ENCODE results near the gene SMLR1. TPM values are rescaled to one million over a fixed set of nuclear protein-coding genes. Genes with fewer than 3 reads are reported as not detected.
"Not testable (repeated sequence)": the region's sequence is repeated elsewhere in the genome, so short reads cannot be mapped to it uniquely, and the experiment has no call there.

The SMLR1 gene
- total RNA-seq (2014; rRNA removed; shearing (Covaris generic)) = not detected in 2 replicates
- polyA plus RNA-seq (2014; cell fraction: nucleus; rRNA removed) = not detected in 2 replicates

GRCh38 chr6:130827247-130828149 is at the start of gene SMLR1:
Gene SMLR1 (plus strand): TSS chr6:130827406. CDS start chr6:130827414, 8 bp downstream.
- no peak for DNase-seq (ENCODE audit: extremely low read depth, low read depth)

GRCh38 chr6:130778946-130779657 is 48.1 kb upstream of the SMLR1 start:
- no peak for DNase-seq (ENCODE audit: extremely low read depth, low read depth)

- no peak for DNase-seq (ENCODE audit: extremely low read depth, low read depth)
These were observed 47.6 kb upstream of the SMLR1 start for GRCh38 chr6:130779658-130780033.

GRCh38 chr6:130780122-130780521 is 47.1 kb upstream of the SMLR1 start:
- no peak for DNase-seq (ENCODE audit: extremely low read depth, low read depth)

- DNase-seq (ENCODE audit: extremely low read depth, low read depth) = no peak
These were observed 45.6 kb upstream of the SMLR1 start for GRCh38 chr6:130781557-130781956.

- DNase-seq (ENCODE audit: extremely low read depth, low read depth) = no peak
These were observed 43.6 kb upstream of the SMLR1 start for GRCh38 chr6:130783416-130784107.

- no peak for DNase-seq (ENCODE audit: extremely low read depth, low read depth)
These were observed 39.3 kb upstream of the SMLR1 start for GRCh38 chr6:130787726-130788500.

GRCh38 chr6:130788954-130789353 is 38.3 kb upstream of the SMLR1 start:
- no peak for DNase-seq (ENCODE audit: extremely low read depth, low read depth)

- DNase-seq (ENCODE audit: extremely low read depth, low read depth) = no peak
These were observed 33.1 kb upstream of the SMLR1 start for GRCh38 chr6:130794010-130794697.

GRCh38 chr6:130794738-130795137 is 32.5 kb upstream of the SMLR1 start:
- no peak for DNase-seq (ENCODE audit: extremely low read depth, low read depth)

GRCh38 chr6:130796313-130796905 is 30.8 kb upstream of the SMLR1 start:
- peak; percentile 16 for DNase-seq (ENCODE audit: extremely low read depth, low read depth)

GRCh38 chr6:130797061-130797460 is 30.1 kb upstream of the SMLR1 start:
- DNase-seq (ENCODE audit: extremely low read depth, low read depth) = no peak

GRCh38 chr6:130801368-130801767 is 25.8 kb upstream of the SMLR1 start:
- not testable (repeated sequence) for DNase-seq (ENCODE audit: extremely low read depth, low read depth)

- DNase-seq (ENCODE audit: extremely low read depth, low read depth) = no peak
These were observed 16.7 kb upstream of the SMLR1 start for GRCh38 chr6:130810307-130811030.

- no peak for DNase-seq (ENCODE audit: extremely low read depth, low read depth)
These were observed 15.3 kb upstream of the SMLR1 start for GRCh38 chr6:130811932-130812331.

- no peak for DNase-seq (ENCODE audit: extremely low read depth, low read depth)
These were observed 12.7 kb upstream of the SMLR1 start for GRCh38 chr6:130814506-130814905.

- no peak for DNase-seq (ENCODE audit: extremely low read depth, low read depth)
These were observed 11.8 kb upstream of the SMLR1 start for GRCh38 chr6:130815200-130816071.

GRCh38 chr6:130822736-130823135 is 4.5 kb upstream of the SMLR1 start:
- no peak for DNase-seq (ENCODE audit: extremely low read depth, low read depth)

All from NCI-H460 (cell line).